SW480 (cell line): ENCODE results near the gene TPPP2.
A peak's percentile ranks its signal among the peaks of the same experiment; 100 is the strongest.

Source experiments
- DNase-seq: peaks from one replicate; pipeline ENCODE4 v3.0.0-alpha.2; 2016; ENCODE audit warnings: low spot score

The TPPP2 gene

DNA sequence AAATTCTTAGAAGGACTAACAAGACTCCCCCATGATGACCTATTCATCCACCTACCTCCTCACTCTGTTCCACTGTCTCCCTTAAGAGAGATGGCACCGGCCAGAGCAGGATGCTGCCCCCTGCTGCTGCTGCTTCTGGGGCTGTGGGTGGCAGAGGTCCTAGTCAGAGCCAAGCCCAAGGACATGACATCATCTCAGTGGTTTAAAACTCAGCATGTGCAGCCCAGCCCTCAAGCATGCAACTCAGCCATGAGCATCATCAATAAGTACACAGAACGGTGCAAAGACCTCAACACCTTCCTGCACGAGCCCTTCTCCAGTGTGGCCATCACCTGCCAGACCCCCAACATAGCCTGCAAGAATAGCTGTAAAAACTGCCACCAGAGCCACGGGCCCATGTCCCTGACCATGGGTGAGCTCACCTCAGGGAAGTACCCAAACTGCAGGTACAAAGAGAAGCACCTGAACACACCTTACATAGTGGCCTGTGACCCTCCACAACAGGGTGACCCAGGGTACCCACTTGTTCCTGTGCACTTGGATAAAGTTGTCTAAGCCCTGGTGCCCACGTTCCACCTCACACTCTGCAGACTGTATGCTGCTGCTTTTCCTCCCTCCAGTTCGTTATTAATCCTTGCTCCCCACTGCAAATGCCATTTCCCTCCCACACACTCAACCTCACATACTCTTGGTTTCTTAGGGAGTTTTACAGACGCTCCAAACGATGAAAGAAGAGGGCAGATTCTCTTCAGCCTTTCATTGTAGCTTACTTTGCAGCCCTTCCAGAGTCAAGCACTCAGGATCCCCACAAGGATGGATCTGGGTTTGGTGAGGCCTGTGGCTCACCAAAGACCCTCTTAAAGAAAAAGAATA is 28.0 kb downstream of the TPPP2 start, which contains the start of gene RNASE8:
TSS of gene RNASE8 (plus strand) at position 20 of the 873 bp plus-strand sequence. CDS start at position 91, 71 bp downstream.
- peak; percentile 7 for DNase-seq

DNA sequence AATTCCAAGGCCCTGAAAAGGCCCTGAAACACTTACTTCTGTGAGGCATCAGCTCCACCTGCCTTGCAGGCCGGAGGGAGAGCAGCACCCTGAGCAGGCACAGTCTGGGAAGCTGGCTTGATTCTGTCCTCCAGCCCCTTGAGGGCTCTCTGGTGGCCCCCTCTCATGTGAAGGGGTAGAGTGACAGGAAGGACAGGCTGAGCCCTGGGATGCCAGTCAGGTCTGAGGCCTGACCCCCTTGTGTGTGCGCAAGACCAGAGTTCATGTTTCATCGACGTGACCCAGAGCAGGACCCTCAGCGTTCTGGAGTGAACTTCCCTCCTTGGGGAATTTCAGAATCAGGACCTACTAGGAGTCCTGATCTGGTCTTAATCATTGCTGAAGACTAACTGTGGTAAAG is 28.9 kb downstream of the TPPP2 start:
- no peak for DNase-seq

DNA sequence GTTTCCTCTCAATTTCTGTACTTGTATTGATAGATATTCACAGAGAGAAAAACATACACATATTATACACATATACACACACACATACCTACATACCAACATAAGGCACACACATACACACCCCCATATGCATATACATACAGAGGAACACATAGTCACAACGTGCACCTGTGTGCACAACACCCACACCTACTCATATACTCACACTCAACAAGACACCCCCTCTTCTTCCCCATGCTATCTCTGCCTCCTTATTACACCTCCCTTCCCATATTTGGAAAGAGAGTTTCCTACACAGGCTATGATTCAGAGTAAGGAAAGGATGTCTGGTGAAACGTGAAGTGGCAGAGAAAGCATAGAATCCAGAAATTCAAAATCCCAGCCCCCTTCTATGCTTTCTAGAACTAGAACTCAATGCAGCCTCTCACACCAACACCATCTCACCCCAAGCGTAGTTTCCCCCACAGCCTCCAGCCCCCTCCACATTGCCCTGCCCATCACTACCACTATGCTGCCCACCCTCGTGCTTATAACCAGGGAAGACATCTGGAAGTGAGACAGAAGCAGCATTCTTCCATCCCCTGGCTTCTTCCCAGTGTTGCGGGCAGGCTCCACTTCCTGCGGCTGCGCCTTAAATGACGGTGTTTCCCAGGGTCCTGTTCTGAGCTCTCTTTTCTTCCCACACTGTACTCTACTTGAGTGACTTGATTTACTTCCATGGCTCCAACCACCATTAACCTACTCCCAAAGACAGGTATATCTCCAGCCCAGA is 30.0 kb downstream of the TPPP2 start:
- no peak for DNase-seq

DNA sequence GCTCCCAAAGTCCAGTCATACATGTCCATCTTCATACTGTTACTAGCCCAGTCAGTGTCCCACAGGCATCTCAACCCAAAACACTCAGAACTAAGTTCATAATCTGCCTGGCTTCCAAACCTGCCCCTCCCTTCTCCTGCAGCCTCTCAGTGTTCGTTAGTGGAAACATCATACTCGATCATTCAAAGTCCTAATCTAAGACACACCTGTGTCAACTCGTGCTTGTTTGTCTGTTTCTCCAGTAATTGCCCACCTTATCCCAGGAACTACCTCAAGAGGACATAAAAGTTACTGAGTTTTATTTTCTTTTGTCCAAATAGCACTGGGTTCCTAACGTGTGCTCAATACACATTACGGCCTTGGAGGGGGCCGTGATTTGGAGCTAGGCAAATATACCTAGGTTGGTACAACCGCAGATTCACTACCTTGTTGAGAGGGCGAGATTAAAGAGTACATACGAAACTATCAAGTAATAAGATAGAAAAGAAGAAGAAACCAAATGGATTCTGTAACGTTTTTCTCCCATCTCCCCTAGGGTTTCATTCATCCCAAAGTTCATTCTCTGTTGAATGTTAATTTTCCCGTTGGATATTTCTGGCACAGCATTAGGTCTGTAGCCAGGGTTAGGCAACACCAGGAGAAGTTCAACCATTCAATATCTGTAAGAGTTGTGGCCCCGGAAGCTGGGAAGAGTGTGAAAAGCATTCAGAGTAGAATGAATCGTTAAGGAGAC is 30.8 kb downstream of the TPPP2 start:
- DNase-seq: no peak

DNA sequence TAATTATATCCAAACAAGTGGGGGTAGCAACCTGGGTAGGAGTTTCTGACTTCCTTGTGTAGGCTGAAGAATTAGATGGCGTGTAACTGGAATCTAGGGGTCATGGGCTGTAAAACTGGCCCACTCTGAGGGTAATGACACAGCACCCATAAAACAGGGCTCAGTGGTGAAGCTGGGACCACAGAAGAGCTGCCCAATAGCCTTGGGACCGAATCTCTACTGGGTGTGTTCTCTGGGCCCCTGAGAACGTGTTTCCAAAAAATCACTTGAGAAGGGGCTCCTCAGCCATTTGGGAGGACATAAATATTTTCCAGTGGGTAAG is 31.3 kb downstream of the TPPP2 start:
- DNase-seq: no peak

DNA sequence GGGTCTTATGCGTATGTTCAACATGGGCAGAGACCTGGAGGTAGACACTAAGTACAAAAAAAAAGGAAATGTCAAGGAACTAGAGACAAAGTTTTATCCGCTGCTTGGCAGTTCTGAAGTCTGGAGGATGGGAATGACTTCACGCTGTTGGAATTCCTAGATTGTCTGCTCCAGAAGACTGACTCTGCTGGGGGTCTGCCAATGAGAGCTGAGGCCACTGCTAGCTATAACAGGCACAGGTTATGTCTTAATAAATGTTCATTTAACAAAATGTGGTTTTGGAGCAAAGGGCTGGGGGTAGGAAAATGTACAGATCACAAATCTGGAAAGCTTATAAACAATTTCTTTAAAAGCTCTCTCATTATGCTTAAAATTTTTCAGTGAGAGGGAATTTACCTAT is 33.5 kb downstream of the TPPP2 start:
- DNase-seq: no peak

DNA sequence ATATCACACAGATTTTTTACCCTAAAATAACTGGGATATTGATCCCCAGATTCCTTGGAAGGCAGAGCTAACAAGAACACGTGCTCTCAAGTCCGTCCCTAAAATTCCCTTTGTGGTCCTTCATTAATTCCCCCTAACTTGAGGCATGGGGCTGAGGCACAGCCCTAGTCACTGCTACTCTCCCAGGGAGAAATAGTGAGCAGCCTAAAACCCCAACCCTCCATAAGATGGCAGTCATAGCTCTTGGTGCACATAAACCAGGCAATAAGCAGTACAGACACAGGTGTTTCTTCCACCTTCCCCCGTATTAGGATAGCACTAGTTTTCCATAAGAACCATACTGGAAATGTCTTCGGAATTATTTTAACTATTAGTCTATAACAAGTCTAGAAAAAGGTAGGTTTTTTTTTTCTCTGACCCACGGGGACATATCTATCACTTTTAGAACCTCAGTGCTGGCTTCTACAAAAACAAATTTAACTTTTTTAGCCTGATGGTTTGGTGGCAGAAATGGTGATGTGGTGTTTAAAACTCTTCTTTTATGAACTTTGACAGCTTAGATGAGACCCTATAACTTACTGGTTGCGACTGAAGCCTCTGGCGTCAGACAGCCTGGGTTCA is 37.0 kb downstream of the TPPP2 start:
- peak; percentile 45 for DNase-seq

DNA sequence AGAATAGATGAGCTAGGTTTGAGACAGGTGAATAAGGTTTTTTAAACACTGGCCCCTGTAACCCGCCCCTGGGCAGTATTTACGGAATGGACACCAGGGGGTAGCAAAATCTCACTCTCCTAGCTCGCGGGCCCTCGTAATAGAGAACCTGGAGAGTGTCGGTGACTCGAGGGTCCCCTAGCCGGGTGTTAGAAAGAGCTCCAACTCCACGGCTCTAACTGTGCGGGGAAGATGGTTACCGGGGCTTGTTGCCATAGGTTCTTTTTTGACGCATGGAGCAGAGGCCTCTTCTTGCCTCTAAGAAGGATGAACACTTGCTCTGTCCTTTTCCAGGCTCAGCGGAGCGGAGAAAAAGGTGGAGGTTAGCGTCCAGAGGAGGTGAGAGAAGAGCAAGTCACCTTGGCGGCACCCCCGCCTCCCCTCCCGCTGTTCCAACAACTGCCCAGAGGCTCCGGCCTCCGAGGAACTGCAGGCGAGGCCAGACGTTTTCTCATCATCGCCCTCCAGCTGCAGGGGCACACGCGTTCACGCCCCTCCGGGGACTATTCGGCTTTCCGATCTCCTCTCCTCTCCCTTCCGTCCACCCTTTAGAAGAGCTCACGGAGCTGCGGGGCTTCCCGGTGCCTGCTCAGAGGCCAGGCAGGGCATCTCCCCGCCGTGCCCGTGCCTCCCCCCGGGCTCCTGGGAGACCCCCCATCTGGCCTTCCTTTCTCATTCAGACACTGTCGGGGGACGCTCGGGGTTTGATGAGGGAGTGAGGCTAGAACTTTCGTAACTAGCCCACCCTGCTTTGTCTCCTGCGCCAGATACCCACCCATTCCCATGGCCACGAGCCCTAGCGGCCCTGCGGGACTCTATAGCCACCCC is 38.7 kb downstream of the TPPP2 start:
- DNase-seq: peak; percentile 59

DNA sequence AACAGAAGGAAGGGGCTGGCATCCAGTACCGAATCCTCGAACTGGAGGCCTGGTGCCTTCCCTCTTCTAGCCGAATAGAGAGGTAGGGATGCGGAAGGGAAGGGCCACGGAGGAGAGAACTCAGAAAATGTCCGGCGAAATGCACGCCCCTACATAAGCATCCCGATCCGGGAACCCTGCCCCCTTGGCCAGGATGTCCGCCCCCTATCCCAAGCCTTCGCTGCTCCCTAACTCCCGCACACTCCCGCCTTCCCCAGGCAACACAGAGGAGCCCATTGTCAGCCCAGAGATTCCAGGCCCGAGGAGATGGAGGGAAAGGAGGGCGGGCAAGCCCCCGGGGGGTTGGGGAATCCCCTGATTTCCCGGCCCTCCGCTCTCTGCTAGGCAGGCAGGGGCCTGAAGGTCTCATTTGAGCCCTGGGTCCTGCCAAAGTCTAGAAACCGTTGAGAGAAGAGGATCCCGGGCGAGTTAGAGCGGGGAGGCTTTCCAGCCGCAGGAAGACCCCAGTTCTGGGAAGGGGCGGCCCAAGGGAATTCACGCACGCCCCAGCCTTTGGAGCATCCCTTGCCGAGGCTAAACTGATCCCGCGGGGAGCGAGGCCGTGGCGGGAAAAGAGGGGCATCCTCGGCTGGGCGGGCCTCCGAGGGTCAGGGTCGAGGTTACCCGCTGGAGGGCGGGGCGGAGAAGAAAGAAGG is 39.5 kb downstream of the TPPP2 start:
- peak; percentile 16 for DNase-seq

DNA sequence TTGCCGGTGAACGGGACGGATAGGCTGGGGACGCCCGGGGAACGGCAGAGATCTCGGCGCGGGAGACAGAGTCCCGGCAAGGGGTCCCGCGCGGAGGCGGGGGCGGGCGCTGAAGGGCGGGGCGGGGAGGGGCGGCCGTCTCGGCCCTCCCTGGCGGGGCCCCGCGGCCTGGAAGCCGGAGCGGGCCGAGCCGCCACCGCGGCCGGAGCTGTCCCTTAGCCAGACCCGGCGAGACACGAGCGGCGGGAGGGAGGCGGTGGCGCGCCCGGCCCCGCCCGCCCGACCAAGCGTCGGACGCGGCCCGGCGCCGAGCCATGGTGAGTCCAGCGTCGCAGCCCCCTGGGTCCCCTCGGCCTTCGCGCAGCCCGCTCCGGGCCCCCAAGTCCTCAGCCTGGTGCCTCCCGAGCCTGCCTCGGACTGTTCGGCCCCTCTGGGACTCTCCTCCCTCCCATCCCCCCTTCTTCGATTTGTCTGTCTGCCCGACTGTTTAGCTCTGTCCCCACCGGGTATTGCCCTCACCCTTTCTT is 40.1 kb downstream of the TPPP2 start, which contains the start of gene ARHGEF40:
TSS of gene ARHGEF40 (plus strand) at position 222 of the 527 bp plus-strand sequence. CDS start at position 315, 93 bp downstream.
- DNase-seq: peak; percentile 26

DNA sequence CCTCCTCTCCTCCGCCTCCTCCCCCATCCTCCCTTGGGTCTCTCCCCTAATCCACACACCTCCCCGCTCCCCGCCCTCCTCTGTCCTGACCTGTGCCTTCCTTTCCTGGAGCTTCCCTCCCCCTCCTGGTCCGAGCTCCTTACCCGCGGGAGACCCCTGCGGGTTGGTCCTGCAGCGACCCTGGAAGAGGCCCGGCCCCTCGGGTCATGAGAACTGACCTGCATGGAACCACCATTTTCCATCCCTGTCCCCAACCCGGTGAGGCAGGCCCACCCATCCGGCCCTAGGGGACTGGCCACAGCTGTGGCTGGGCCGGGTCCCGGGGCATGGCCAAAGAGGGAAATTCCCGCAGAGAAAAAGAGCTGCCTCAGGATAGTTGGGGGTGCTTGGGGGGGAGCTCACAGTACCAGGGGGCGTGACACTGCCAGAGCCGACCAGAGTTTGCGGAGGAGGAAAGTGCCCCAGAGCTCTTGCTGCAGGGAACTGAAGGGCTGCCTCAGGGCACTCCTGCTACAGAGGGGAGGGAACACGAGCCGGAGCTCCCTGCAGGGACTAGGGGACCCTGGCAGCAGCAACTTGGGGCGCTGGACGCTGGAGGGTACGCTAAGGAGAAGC is 40.7 kb downstream of the TPPP2 start:
- DNase-seq: peak; percentile 26

DNA sequence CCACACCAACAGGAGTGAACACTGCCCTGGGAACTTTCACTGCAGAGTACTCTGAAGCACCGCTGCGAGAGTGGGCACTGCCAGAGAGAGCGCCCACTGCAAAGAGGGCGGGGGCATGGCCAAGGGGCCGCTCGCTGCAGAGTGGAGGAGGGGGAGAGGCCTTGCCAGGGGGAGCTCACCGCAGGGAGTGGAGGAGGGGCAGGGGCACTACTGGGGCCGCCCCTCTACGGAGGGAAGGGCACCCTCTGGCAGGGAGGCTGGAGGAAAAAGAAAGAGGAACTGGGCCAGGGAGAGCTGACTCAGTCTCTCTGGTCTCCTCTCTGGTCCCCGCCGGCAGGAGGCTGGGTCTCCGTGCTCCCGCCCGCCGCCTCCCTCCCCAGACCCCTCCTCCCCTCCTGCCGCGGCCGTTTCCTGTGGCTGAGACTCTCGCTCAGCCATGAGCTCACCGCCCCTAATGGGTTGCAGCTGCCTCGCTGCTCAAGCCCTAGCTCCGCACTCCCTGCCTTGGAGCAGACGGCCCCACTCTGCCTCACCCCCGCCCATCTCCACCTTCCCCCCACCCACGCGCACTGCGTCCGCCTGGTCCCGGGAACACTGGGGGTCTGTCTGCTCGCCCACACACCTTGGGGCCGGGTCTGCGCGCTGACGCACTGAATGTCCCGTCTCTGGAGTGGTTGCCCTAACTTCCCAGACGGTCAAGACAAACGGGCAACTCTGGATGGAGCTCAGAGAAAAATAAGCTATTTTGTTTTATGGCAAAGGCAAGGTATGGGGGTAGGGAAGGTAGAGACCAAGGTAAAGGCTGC is 41.4 kb downstream of the TPPP2 start:
- peak; percentile 58 for DNase-seq

DNA sequence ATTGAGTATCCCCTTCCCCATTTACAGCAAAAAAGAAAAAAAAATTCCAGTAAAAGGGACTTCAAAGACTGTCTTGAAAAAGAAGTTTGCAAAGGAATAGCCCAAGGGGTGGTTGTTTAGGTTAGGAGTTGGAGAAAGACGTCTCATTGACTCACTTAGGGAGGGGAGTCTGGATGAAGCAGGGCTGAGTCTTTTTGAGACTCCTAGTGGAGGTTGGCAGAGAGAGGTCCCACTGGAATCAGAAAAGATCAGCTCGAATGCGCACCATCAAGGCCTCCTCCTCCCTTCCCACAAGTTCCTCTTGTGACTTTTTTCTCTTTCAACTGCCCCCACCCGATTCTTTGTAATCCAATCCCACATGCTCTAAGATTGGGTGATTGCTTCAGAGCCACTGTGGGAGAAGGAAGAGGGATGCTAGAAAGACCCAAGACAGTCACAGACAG is 42.0 kb downstream of the TPPP2 start:
- DNase-seq: no peak

DNA sequence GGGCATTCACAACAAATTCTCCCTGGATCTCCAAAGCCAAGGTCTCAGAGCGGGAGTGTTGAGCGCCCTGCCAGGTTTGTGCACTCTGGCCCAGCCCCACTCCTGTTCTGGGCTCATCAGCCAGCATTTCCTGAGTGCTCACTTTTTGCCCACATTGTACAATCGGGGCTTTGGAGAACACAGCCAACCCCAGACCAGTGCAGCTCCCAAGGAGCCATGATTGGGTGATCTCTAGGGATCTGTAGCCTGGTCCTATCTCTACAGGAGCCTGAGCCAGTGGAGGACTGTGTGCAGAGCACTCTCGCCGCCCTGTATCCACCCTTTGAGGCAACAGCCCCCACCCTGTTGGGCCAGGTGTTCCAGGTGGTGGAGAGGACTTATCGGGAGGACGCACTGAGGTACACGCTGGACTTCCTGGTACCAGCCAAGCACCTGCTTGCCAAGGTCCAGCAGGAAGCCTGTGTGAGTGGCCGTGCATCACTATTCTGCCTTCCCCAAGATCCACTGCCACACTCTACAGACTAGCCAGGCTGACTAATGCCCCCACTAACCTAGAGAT is 42.8 kb downstream of the TPPP2 start:
- no peak for DNase-seq

DNA sequence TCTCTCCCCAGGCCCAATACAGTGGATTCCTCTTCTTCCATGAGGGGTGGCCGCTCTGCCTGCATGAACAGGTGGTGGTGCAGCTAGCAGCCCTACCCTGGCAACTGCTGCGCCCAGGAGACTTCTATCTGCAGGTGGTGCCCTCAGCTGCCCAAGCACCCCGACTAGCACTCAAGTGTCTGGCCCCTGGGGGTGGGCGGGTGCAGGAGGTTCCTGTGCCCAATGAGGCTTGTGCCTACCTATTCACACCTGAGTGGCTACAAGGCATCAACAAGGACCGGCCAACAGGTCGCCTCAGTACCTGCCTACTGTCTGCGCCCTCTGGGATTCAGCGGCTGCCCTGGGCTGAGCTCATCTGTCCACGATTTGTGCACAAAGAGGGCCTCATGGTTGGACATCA is 43.9 kb downstream of the TPPP2 start:
- no peak for DNase-seq

DNA sequence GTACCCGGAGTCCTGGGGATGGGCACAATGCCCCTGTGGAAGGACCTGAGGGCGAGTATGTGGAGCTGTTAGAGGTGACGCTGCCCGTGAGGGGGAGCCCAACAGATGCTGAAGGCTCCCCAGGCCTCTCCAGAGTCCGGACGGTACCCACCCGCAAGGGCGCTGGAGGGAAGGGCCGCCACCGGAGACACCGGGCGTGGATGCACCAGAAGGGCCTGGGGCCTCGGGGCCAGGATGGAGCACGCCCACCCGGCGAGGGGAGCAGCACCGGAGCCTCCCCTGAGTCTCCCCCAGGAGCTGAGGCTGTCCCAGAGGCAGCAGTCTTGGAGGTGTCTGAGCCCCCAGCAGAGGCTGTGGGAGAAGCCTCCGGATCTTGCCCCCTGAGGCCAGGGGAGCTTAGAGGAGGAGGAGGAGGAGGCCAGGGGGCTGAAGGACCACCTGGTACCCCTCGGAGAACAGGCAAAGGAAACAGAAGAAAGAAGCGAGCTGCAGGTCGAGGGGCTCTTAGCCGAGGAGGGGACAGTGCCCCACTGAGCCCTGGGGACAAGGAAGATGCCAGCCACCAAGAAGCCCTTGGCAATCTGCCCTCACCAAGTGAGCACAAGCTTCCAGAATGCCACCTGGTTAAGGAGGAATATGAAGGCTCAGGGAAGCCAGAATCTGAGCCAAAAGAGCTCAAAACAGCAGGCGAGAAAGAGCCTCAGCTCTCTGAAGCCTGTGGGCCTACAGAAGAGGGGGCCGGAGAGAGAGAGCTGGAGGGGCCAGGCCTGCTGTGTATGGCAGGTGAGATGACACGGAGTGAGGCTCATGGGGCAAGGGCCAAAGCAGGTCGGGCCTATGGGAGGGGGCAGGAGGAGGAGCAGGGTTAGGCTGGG is 44.6 kb downstream of the TPPP2 start:
- no peak for DNase-seq

DNA sequence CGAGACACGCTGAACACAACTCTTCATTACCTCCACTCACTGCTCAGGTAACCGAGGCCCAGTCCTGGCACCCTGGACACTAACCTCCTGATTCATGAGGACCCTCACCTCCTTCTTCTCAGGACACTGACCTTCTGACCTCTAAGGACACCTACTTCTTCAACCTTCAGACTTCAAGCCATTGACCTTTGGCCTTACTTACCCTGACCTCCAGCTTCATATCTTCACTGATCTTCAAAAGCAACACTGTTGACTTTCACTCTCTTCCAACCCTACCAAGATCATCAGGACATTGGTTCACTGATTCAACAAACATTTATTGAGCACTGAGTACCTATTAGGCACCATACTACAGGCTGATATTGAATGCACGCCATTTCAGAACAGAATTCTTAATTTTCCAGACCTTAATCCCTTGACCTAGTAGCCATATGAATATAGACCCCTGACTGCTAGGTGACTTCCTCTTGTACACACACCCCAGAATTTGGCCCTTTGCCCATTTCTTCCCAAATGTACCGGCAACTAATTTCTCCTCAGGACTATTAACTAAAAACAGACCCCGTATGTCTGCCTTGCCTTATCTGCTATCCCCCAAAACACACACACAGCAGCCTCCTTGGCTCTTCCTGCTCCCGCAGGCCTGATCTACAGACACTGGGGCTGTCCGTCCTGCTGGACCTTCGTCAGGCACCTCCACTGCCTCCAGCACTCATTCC is 45.9 kb downstream of the TPPP2 start:
- no peak for DNase-seq
